GOT3 (cell line): ENCODE data around the gene MAPK4.
"Not testable (repeated sequence)": the region's sequence is repeated elsewhere in the genome, so short reads cannot be mapped to it uniquely, and the experiment has no call there.

Experiments used
- DNase-seq: peaks from one replicate; lab custom pipeline; 2025; ENCODE audit warnings: mixed read lengths; lab: John Stamatoyannopoulos, UW

MAPK4 gene

DNA sequence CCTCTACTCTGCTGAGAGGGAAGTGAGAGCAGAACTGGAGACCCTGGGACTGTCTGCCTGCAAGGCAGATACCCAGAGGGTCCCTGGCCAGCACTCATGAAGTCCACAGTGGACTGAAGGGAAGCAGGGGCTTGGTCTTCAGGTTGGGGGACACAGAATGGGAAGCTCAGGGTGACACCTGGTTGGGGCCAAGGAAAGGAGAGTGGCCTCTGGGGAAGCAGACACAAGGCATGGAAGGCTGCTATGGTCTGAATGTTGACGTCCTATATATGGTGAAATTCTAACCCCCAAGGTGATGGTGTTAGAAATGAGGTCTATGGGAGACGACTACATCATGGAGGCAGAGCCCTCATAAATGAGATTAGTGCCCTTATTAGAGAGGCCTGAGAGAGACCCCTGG, 190.7 kb downstream of the MAPK4 start:
- no peak for DNase-seq

DNA sequence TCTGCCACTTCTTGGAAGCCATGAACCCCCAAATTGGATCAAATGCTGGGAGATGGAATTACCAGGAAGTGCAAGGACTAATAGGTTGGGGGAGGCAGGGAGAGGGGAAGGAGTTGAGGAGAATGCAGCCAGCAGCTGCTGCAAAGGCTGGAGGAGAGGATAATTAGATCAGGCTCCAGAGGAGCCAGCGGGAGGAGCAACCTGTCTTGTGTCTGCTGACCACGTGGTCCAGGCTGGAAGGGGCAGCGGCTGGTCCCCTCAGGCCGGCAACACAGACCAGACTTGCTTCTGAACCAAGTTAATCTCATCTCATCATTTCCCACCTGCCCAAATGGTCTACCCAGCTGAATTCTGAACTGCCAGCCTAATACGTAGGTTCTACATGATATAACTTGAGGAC, 191.6 kb downstream of the MAPK4 start:
- no peak for DNase-seq

DNA sequence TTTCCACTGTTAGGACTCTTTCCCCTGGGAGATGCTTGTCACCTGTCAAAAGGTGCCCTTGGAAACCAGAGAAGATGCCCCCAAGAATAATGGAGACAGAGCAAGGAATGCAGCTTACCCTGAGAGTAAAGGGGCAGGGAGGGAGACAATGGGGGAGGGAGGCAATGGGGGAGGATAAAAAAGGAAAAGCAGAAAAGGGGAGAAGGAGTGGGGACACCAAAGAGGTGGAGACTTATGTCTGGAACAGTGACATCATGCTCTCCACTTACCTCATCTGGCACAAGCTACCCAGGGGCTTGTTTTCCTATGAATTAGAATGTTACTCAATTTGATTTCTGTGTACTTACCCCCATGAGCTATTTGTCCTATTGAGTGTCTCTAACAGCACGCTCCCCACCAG, 192.1 kb downstream of the MAPK4 start:
- no peak for DNase-seq

- no peak for DNase-seq
Measured at GRCh38 chr18:50753311-50753710, 193.4 kb downstream of the MAPK4 start.

DNA sequence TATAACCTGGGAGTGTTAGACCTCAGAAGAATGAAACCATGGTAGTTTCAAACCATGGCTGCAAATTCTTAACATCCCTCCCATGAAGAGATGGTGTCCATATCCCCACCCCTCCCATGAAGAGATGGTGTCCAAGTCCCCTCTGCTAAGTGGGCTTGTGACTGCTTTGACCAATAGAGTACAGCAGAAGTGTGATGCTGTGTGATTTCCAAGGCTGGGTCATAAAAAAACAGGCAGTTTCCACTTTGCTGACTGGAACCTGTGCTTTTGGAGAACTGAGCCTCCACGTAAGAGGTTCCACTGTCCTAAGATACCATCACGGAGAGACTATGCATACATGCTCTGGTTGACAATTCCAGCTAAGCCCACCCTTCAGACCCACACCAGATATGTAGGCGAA, 194.4 kb downstream of the MAPK4 start:
- no peak for DNase-seq

DNA sequence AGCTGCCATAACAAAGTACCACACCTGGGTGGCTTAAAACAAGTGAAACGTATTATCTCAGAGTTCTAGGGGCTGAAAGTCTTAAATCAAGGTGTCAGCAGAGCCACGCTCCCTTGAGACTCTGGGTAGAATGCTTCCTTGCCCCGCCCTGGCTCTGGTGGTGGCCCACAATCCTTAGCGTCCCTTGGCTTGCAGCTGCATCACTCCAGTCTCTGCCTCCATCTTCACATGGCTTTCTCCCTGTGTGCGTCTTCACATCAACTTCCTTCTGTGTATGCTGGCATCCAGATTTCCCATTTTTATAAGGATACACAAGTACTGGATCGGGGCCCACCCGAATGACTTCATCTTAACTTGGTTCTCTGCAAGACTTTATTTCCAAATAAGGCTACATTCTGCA, 197.5 kb downstream of the MAPK4 start:
- DNase-seq: no peak

- no peak for DNase-seq
Measured at GRCh38 chr18:50769463-50769862, 209.6 kb downstream of the MAPK4 start.

DNA sequence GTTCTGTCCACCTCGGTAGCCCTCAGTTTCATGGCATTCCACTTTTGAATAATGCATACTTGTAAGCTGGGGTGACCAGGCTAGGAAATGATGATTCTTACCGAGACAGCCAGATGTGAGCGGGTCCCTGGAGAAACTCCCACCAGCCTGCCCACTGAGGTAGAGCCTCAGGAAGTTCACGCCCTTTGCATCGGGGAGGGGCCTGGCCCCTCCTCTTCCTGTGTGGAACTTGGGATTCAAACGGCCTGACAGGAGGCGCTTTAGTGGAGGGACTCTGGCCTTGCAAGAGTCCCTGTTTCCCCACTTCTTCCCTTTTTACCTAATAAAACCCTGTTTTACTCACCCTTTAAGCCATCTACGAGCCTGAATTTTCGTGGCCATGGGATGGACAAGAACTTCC, 215.3 kb downstream of the MAPK4 start:
- no peak for DNase-seq

GRCh38 chr18:50775726-50776125, 215.8 kb downstream of the MAPK4 start:
- no peak for DNase-seq

DNA sequence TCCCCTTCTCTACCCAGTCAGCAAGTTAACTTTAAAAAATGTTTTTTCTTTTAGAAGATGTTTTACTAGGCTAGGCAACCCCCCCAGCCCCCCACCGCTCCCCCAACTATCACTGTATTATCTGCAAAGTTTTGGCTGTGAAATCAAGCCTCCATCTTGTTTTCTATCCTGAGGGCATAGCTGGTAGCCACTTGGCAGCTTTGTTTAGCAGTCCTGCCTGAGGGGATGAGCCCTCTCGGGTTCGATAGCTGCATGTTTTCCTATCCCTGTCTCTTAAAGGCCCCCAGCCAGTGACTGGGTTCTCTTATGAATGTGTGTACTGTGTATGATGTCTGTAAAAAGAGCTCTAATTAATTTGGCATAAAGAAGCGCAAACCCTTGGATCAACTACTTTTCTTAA, 216.5 kb downstream of the MAPK4 start:
- DNase-seq: no peak

GRCh38 chr18:50779021-50779420, 219.1 kb downstream of the MAPK4 start:
- not testable (repeated sequence) for DNase-seq
